GM03348 (cell line): Measurements from ENCODE around the gene B4GALNT2.
"Not testable (repeated sequence)": the region's sequence is repeated elsewhere in the genome, so short reads cannot be mapped to it uniquely, and the experiment has no call there.

ENCODE experiments used
- DNase-seq: peaks from one replicate; pipeline ENCODE4 v3.0.0; 2012; ENCODE audit warnings: low spot score

Gene B4GALNT2

GRCh38 chr17:49132699-49133364 lies at the start of gene B4GALNT2:
TSS of gene B4GALNT2 (plus strand) at chr17:49132769. CDS start at chr17:49132793, 24 bp downstream.
- DNase-seq, result peak; percentile 34

- not testable (repeated sequence) for DNase-seq
These were observed 47.5 kb upstream of the B4GALNT2 start for GRCh38 chr17:49085046-49085445.

GRCh38 chr17:49085565-49086315 lies 46.8 kb upstream of the B4GALNT2 start:
- DNase-seq, result no peak

GRCh38 chr17:49086316-49086605 lies 46.3 kb upstream of the B4GALNT2 start:
- DNase-seq, result no peak

GRCh38 chr17:49086649-49087048 lies 45.9 kb upstream of the B4GALNT2 start:
- DNase-seq, result no peak

- no peak for DNase-seq
These were observed 43.5 kb upstream of the B4GALNT2 start for GRCh38 chr17:49089094-49089493.

GRCh38 chr17:49090878-49091594 lies 41.5 kb upstream of the B4GALNT2 start:
- DNase-seq, result no peak

GRCh38 chr17:49093131-49093530 lies 39.4 kb upstream of the B4GALNT2 start:
- DNase-seq, result no peak

GRCh38 chr17:49100601-49101000 lies 32.0 kb upstream of the B4GALNT2 start:
- DNase-seq, result no peak

- DNase-seq, result no peak
These were observed 31.5 kb upstream of the B4GALNT2 start for GRCh38 chr17:49101054-49101534.

GRCh38 chr17:49103360-49103759 lies 29.2 kb upstream of the B4GALNT2 start:
- DNase-seq, result not testable (repeated sequence)

- no peak for DNase-seq
These were observed 28.0 kb upstream of the B4GALNT2 start for GRCh38 chr17:49104511-49105074.

GRCh38 chr17:49106321-49107210 lies 26.0 kb upstream of the B4GALNT2 start:
- DNase-seq, result no peak

GRCh38 chr17:49107211-49107557 lies 25.4 kb upstream of the B4GALNT2 start:
- DNase-seq, result no peak

- DNase-seq, result no peak
These were observed 24.3 kb upstream of the B4GALNT2 start for GRCh38 chr17:49108318-49108717.

GRCh38 chr17:49110509-49110908 lies 22.1 kb upstream of the B4GALNT2 start:
- DNase-seq, result no peak

GRCh38 chr17:49111934-49112333 lies 20.6 kb upstream of the B4GALNT2 start:
- DNase-seq, result no peak

GRCh38 chr17:49112936-49113335 lies 19.6 kb upstream of the B4GALNT2 start:
- DNase-seq, result no peak

- no peak for DNase-seq
These were observed 17.9 kb upstream of the B4GALNT2 start for GRCh38 chr17:49114703-49115102.

GRCh38 chr17:49117587-49118230 lies 14.9 kb upstream of the B4GALNT2 start:
- no peak for DNase-seq

GRCh38 chr17:49120166-49120565 lies 12.4 kb upstream of the B4GALNT2 start:
- no peak for DNase-seq
